CD4-positive, alpha-beta T cell (primary cell): ENCODE data around the gene POP5. TPM values are rescaled to one million over a fixed set of nuclear protein-coding genes. Genes with fewer than 3 reads are reported as not detected.

Experiments used
- ATAC-seq: fragments of 200-7000 bp; cut with Tn5 transposase; one replicate; pipeline ENCODE4 v1.10.0; 2022; ENCODE audit warnings: mild to moderate bottlenecking; ENCODE audit not compliant: poor library complexity
- CTCF ChIA-PET: fragments of 350-600 bp; sonication (Branson Sonifier 250); formaldehyde crosslinking; loops from one replicate; lab custom pipeline; 2021; ENCODE audit warnings: antibody characterized with exemption, inconsistent platforms; lab: Charles Lee
- POLR2A ChIA-PET: fragments of 350-600 bp; sonication (Branson Sonifier 250); formaldehyde crosslinking; loops from one replicate; lab custom pipeline; 2021; ENCODE audit warnings: antibody characterized with exemption, inconsistent platforms; lab: Charles Lee
- DNase-seq, 14 experiments: peaks; one replicate each; pipeline ENCODE4 v3.0.0-alpha.2; 2013 to 2020; ENCODE audit warnings: mixed read lengths in 2 of 14
- H3K27ac ChIP-seq, 2 donors: one replicate each; pipeline versions ENCODE4 v1.5.1 to v1.7.0; 2013; ENCODE audit warnings: low read length in 2 of 2, low read depth in 1 of 2, mild to moderate bottlenecking in 1 of 2
- H3K27me3 ChIP-seq, 2 experiments: 1 replicate in 1 of 2; 2 replicates in 1 of 2; pipeline versions ENCODE4 v1.6.1 to v1.7.0; 2013; ENCODE audit warnings: low read length in 2 of 2, control low read depth in 1 of 2, mild to moderate bottlenecking in 1 of 2, moderate library complexity in 1 of 2; ENCODE audit not compliant: insufficient read depth in 2 of 2, control insufficient read depth in 1 of 2
- H3K36me3 ChIP-seq: one replicate; pipeline ENCODE4 v1.6.1; 2013; ENCODE audit warnings: low read length, control low read depth; ENCODE audit not compliant: insufficient read depth
- H3K4me1 ChIP-seq: one replicate; pipeline ENCODE4 v1.6.1; 2013; ENCODE audit warnings: low read length, control low read depth; ENCODE audit not compliant: insufficient read depth
- H3K4me3 ChIP-seq: one replicate; pipeline ENCODE4 v1.5.1; 2013; ENCODE audit warnings: mild to moderate bottlenecking, low read length, moderate library complexity
- H3K9me3 ChIP-seq, 2 experiments: 1 replicate in 1 of 2; 2 replicates in 1 of 2; pipeline versions ENCODE4 v1.6.1 to v1.7.0; 2013; ENCODE audit warnings: low read length in 2 of 2, mild to moderate bottlenecking in 2 of 2, control low read depth in 1 of 2, moderate library complexity in 1 of 2; ENCODE audit not compliant: control insufficient read depth in 1 of 2, insufficient read depth in 1 of 2
- H3K27ac Mint-ChIP-seq: one replicate; pipeline ENCODE4 v1.8.0; 2020; ENCODE audit warnings: mixed read lengths
- H3K27me3 Mint-ChIP-seq: one replicate; pipeline ENCODE4 v1.8.0; 2021; ENCODE audit warnings: mixed read lengths
- H3K36me3 Mint-ChIP-seq: one replicate; pipeline ENCODE4 v1.8.0; 2021; ENCODE audit warnings: low read depth, mixed read lengths
- H3K4me1 Mint-ChIP-seq: one replicate; pipeline ENCODE4 v1.8.0; 2021; ENCODE audit warnings: low read depth, mixed read lengths
- H3K4me3 Mint-ChIP-seq: one replicate; pipeline ENCODE4 v1.8.0; 2020; ENCODE audit warnings: mild to moderate bottlenecking, mixed read lengths
- H3K9me3 Mint-ChIP-seq: one replicate; pipeline ENCODE4 v1.8.0; 2020; ENCODE audit warnings: mixed read lengths
- CTCF ChIP-seq: fragments of 200-600 bp; IDR thresholded peaks from one replicate; pipeline ENCODE4 v1.8.0; 2022; ENCODE audit warnings: antibody characterized with exemption, mild to moderate bottlenecking
- intact Hi-C, 2 experiments: fragments of 100-400 bp; cut with DNase I in 1 of 2; cut with micrococcal nuclease in 1 of 2; formaldehyde crosslinking; loops; one replicate each; pipeline versions ENCODE4 v1.15.1 to v1.9.0; 2023 to 2025; cut with DNase I, micrococcal nuclease
- total RNA-seq, 174 experiments: library from RNA in 2 of 174; stranded (reverse) in 2 of 174; gene quantifications; one replicate each; pipeline ENCODE4 v1.2.3 and lab custom pipeline; 2021 to 2026

The POP5 gene
- total RNA-seq, 2 experiments from 2014 or later = 17.9 to 22.0 TPM

GRCh38 chr12:120599672-120600552, 18.7 kb upstream of the POP5 start:
- Histone ChIP-seq H3K36me3 (no peaks in the 10 kb centered on the region), H3K27ac (no peak overlapping the region), H3K9me3 (no peaks in the 10 kb centered on the region), H3K4me1 (no peaks in the 10 kb centered on the region), H3K4me3 (no peak overlapping the region), H3K27me3 (peaks cover 3 to 4% of the 10 kb centered on the region in 2 experiments)
- Mint-ChIP-seq H3K4me3 (no peak overlapping the region), H3K36me3 (no peaks in the 10 kb centered on the region), H3K4me1 (no peaks in the 10 kb centered on the region), H3K9me3 (no peaks in the 10 kb centered on the region), H3K27me3 (peaks cover 21% of the 10 kb centered on the region), H3K27ac (no peak overlapping the region)
- TF ChIP-seq CTCF = no peak
- POLR2A ChIA-PET = no interaction called here
- DNase-seq (no peak), ATAC-seq (no peak)
- CTCF ChIA-PET = no interaction called here
- intact Hi-C loops = no loop called here

- Mint-ChIP-seq H3K27me3 (peaks cover 21% of the 10 kb centered on the region), H3K9me3 (no peaks in the 10 kb centered on the region), H3K27ac (no peak overlapping the region), H3K4me3 (no peak overlapping the region), H3K36me3 (no peaks in the 10 kb centered on the region), H3K4me1 (no peaks in the 10 kb centered on the region)
- intact Hi-C loops = no loop called here
- Histone ChIP-seq H3K9me3 (no peaks in the 10 kb centered on the region), H3K4me3 (no peak overlapping the region), H3K27ac (no peak overlapping the region), H3K4me1 (no peaks in the 10 kb centered on the region), H3K27me3 (peaks cover 3 to 4% of the 10 kb centered on the region in 2 experiments), H3K36me3 (no peaks in the 10 kb centered on the region)
- DNase-seq (peak in 2 of 14 experiments; percentile 47 to 56), ATAC-seq (no peak)
- ChIA-PET POLR2A (no interaction called here), CTCF (interaction anchor here (0.6 kb wide), 1 partner anchor 1579 kb away, joined by 3 read pairs; no protein-coding TSS in a partner anchor)
- TF ChIP-seq CTCF = no peak
Measured at GRCh38 chr12:120598674-120599463, 17.7 kb upstream of the POP5 start.

GRCh38 chr12:120597861-120598260, 16.7 kb upstream of the POP5 start:
- POLR2A ChIA-PET = no interaction called here
- Mint-ChIP-seq H3K4me3 (no peak overlapping the region), H3K27me3 (peaks cover 21% of the 10 kb centered on the region), H3K4me1 (no peaks in the 10 kb centered on the region), H3K9me3 (no peaks in the 10 kb centered on the region), H3K36me3 (no peaks in the 10 kb centered on the region), H3K27ac (no peak overlapping the region)
- H3K27me3 ChIP-seq = peaks cover 3 to 4% of the 10 kb centered on the region in 2 experiments
- CTCF ChIA-PET = interaction anchor here (0.6 kb wide), 1 partner anchor 1580 kb away, joined by 3 read pairs; no protein-coding TSS in a partner anchor
- no peak overlapping the region for H3K27ac ChIP-seq
- ATAC-seq (no peak), DNase-seq (no peak)
- intact Hi-C loops = no loop called here
- no peaks in the 10 kb centered on the region for H3K36me3 ChIP-seq
- no peaks in the 10 kb centered on the region for H3K4me1 ChIP-seq
- H3K4me3 ChIP-seq = no peak overlapping the region
- H3K9me3 ChIP-seq = no peaks in the 10 kb centered on the region
- TF ChIP-seq CTCF = no peak
